Esophagus muscularis mucosa (tissue), 4 donors: ENCODE data around the gene DGAT2.

Source experiments
- CTCF ChIP-seq, 3 experiments: fragments of 200-600 bp in 2 of 3; fragments of 450-650 bp in 1 of 3; sonication (generic) in 2 of 3; IDR thresholded peaks; one replicate each; pipeline ENCODE4 v1.5.1; 2017 to 2019; ENCODE audit warnings: antibody characterized with exemption in 3 of 3, mild to moderate bottlenecking in 2 of 3, moderate library complexity in 1 of 3
- EP300 ChIP-seq: sonication (generic); formaldehyde crosslinking; IDR thresholded peaks from one replicate; pipeline ENCODE4 v1.6.1; 2017; ENCODE audit warnings: antibody characterized with exemption
- POLR2A ChIP-seq: fragments of 450-650 bp; IDR thresholded peaks from one replicate; pipeline ENCODE4 v1.6.1; 2017; ENCODE audit warnings: antibody characterized with exemption, moderate library complexity, mild to moderate bottlenecking, low read depth
- POLR2AphosphoS5 ChIP-seq, 2 donors: sonication (generic); formaldehyde crosslinking; IDR thresholded peaks; one replicate each; pipeline ENCODE4 v1.6.1; 2017; ENCODE audit warnings: antibody characterized with exemption in 2 of 2

- TF ChIP-seq CTCF (IDR thresholded peaks at IDR 0.05) (no peak), POLR2AphosphoS5 (IDR thresholded peaks at IDR 0.05) (no peak), POLR2A (no peak), EP300 (no peak)
Observed at GRCh38 chr11:75778962-75779361, 10.4 kb downstream of the DGAT2 start.
